Lung (tissue), 12 donors: ENCODE data around the gene SLIT1. TPM values are rescaled to one million over a fixed set of nuclear protein-coding genes. Genes with fewer than 3 reads are reported as not detected.

Experiments
- ATAC-seq: fragments of 200-7000 bp; cut with Tn5 transposase; one replicate; pipeline ENCODE4 v1.9.1; 2020; ENCODE audit warnings: moderate number of reproducible peaks; ENCODE audit not compliant: insufficient read depth, low FRiP score
- DNase-seq, 3 donors: peaks; one replicate each; pipeline ENCODE4 v3.0.0-alpha.2; 2013 to 2017
- H3K27ac ChIP-seq, 2 donors: one replicate each; pipeline ENCODE4 v1.5.1; 2013; ENCODE audit warnings: mild to moderate bottlenecking in 2 of 2, moderate library complexity in 2 of 2, control low read depth in 1 of 2, inconsistent platforms in 1 of 2, low read depth in 1 of 2, low read length in 1 of 2
- H3K27me3 ChIP-seq, 3 donors: one replicate each; pipeline ENCODE4 v1.5.1; 2013; ENCODE audit warnings: low read length in 2 of 3; ENCODE audit not compliant: control insufficient read depth in 3 of 3, insufficient read depth in 3 of 3
- H3K36me3 ChIP-seq, 4 donors: one replicate each; pipeline ENCODE4 v1.5.1; 2013; ENCODE audit warnings: low read length in 4 of 4, mild to moderate bottlenecking in 1 of 4, moderate library complexity in 1 of 4; ENCODE audit not compliant: control insufficient read depth in 4 of 4, insufficient read depth in 4 of 4
- H3K4me1 ChIP-seq, 5 donors: one replicate each; pipeline ENCODE4 v1.5.1; 2013; ENCODE audit warnings: low read length in 5 of 5, mild to moderate bottlenecking in 2 of 5, moderate library complexity in 1 of 5; ENCODE audit not compliant: control insufficient read depth in 5 of 5, insufficient read depth in 5 of 5
- H3K4me3 ChIP-seq: one replicate; pipeline ENCODE4 v1.5.1; 2013; ENCODE audit warnings: mild to moderate bottlenecking, control low read depth, moderate library complexity
- H3K9ac ChIP-seq, 2 donors: one replicate each; pipeline ENCODE4 v1.5.1; 2013; ENCODE audit warnings: low read length in 2 of 2, control low read depth in 1 of 2; ENCODE audit not compliant: insufficient read depth in 1 of 2
- H3K9me3 ChIP-seq, 4 donors: one replicate each; pipeline ENCODE4 v1.5.1; 2013; ENCODE audit warnings: low read length in 3 of 4, mild to moderate bottlenecking in 1 of 4, moderate library complexity in 1 of 4; ENCODE audit not compliant: control insufficient read depth in 4 of 4, insufficient read depth in 3 of 4
- WGBS, 2 donors: extraction: QIAGEN DNeasy Blood & Tissue Kit; methylation state at CpG; one replicate each; pipeline ENCODE4 v1.1.7; 2013; 5-methylcytosine and 5-hydroxymethylcytosine counted together
- polyA plus RNA-seq, 2 donors: library from polyadenylated mRNA; stranded (reverse); fragments of 200-250 nt; gene quantifications; one replicate each; pipeline ENCODE4 v1.2.1, GENCODE V29; 2013
- total RNA-seq, 2 donors: library from RNA; depleted of rRNA in 1 of 2; stranded (reverse); fragments of >200 nt in 1 of 2; gene quantifications; one replicate each; pipeline ENCODE4 v1.2.1, GENCODE V29; 2014 to 2021
- TF ChIP-seq, protein P1 (sequence below): IDR thresholded peaks from 2 replicates; pipeline ENCODE4 v1.5.1; 2012; ENCODE audit warnings: mild to moderate bottlenecking; ENCODE audit errors: control extremely low read depth, extremely low read depth
- donor health status: control.
- donor health status: control.
- donor health status: Bipolar disorder and iron deficiency.
- donor health status: healthy.
- donor health status: DM: yes; HTN: yes; CAD: no.

SLIT1 gene
- total and polyA plus RNA-seq, 4 donors: 0.39 to 5.6 (median 0.57) TPM

- WGBS, 2 donors: 87 to 93% methylated on average over 23 of the region's 23 CpGs
- TF ChIP-seq, protein P1, sequence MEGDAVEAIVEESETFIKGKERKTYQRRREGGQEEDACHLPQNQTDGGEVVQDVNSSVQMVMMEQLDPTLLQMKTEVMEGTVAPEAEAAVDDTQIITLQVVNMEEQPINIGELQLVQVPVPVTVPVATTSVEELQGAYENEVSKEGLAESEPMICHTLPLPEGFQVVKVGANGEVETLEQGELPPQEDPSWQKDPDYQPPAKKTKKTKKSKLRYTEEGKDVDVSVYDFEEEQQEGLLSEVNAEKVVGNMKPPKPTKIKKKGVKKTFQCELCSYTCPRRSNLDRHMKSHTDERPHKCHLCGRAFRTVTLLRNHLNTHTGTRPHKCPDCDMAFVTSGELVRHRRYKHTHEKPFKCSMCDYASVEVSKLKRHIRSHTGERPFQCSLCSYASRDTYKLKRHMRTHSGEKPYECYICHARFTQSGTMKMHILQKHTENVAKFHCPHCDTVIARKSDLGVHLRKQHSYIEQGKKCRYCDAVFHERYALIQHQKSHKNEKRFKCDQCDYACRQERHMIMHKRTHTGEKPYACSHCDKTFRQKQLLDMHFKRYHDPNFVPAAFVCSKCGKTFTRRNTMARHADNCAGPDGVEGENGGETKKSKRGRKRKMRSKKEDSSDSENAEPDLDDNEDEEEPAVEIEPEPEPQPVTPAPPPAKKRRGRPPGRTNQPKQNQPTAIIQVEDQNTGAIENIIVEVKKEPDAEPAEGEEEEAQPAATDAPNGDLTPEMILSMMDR: no peak
- Histone ChIP-seq H3K4me1 (peaks cover 0 to 10% (median 0%) of the 10 kb centered on the region in 5 donors), H3K27me3 (no peaks in the 10 kb centered on the region), H3K4me3 (no peak overlapping the region), H3K27ac (no peak overlapping the region), H3K36me3 (no peaks in the 10 kb centered on the region), H3K9me3 (no peaks in the 10 kb centered on the region), H3K9ac (no peak overlapping the region)
- ATAC-seq: no peak
- no peak for DNase-seq
Observed at GRCh38 chr10:97048649-97049427, 136.9 kb downstream of the SLIT1 start.

GRCh38 chr10:97047788-97048187 is 138.0 kb downstream of the SLIT1 start:
- TF ChIP-seq, protein P1: no peak
- H3K9me3 ChIP-seq: no peaks in the 10 kb centered on the region
- no peaks in the 10 kb centered on the region for H3K36me3 ChIP-seq
- no peak overlapping the region for H3K9ac ChIP-seq
- 91 to 92% methylated on average over 9 of the region's 9 CpGs for WGBS, 2 donors
- H3K27me3 ChIP-seq: no peaks in the 10 kb centered on the region
- ATAC-seq (no peak), DNase-seq (no peak)
- no peak overlapping the region for H3K27ac ChIP-seq
- peaks cover 0 to 10% (median 0%) of the 10 kb centered on the region in 5 donors for H3K4me1 ChIP-seq
- H3K4me3 ChIP-seq: no peak overlapping the region

DNA sequence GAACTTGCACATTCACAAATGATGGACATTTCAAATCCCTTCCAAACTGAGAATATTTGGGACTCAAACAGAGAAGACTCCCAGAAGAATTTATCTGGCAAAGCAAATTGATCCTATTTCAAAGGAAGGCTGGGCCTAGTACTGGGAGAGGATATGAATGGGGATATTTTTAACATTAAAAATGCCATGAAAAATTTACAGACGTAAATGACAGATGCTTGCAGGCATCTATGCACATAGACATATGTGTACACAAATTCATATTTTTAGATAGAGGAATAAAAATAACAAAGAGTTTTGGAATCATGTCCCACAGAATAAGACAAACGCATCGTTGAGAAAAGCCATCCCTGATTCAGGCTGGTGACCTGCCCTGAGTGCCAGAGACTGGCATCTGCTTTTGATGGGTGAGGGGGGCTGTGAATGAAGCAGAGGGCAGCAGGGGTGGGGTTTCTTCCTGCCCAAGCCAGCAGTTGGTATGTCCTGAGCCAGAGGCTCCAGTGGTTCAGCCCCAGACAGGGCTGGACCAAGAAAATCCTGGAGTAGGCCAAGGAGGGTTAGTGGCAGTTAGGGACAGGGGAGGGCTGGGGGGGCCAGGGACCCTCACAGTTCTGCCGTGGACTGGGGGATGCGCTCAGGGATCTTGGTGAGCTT is 138.5 kb downstream of the SLIT1 start:
- WGBS, 2 donors: 86 to 91% methylated on average over 5 of the region's 5 CpGs
- ATAC-seq: no peak
- H3K4me3 ChIP-seq: no peak overlapping the region
- H3K36me3 ChIP-seq: no peaks in the 10 kb centered on the region
- DNase-seq: no peak
- H3K27me3 ChIP-seq: no peaks in the 10 kb centered on the region
- H3K27ac ChIP-seq: no peak overlapping the region
- TF ChIP-seq, protein P1: no peak
- H3K9ac ChIP-seq: no peak overlapping the region
- peaks cover 0 to 10% (median 0%) of the 10 kb centered on the region in 5 donors for H3K4me1 ChIP-seq
- H3K9me3 ChIP-seq: no peaks in the 10 kb centered on the region
